Hippocampal formation (tissue), 2 donors: ENCODE measurements around the gene PRKRIP1.
"Not testable (repeated sequence)": the region's sequence is repeated elsewhere in the genome, so short reads cannot be mapped to it uniquely, and the experiment has no call there.

Experiments
- DNase-seq, 2 donors: peaks; one replicate each; lab custom pipeline; 2025; lab: John Stamatoyannopoulos, UW

PRKRIP1 gene

DNA sequence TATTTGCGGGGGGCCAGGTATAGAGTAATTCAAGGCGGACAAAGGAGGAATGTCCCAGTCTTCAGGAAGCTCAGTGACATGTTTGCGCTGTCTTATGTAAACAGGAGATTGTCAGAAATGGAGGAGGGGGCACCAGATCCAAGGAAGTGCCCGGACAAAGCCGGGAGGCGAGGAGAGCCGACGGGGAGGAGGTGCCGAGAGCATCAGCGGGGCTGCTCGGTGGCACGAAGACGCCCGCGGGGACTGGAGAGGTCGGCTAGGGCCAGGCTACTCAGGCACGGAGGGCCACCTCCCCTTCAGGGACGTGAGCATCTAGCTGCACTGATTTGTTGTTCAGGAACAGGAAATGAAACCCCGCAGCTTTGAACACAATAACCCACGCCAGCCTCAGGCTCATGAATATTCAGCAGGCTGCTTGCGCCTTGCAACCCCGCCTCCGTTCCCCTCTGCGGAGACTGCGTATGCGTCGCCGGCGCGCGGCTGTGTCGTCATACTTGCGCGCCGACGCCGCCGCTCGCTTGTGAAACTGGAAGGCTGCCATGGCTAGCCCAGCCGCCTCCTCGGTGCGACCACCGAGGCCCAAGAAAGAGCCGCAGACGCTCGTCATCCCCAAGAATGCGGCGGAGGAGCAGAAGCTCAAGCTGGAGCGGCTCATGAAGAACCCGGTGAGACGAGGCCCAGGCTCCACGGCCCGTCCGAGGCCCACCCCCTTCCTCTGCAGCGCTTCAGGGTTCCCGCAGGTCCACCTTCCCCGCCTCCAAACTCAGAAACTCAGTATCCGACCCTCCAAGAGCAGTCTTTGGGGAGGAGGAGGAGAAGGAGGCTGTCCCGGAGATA lies at the start of gene PRKRIP1:
Gene PRKRIP1 (plus strand): TSS at position 491 of the 837 bp plus-strand sequence. CDS start 49 bp downstream, at position 540.
- peak; percentile 83 to 90 for DNase-seq

DNA sequence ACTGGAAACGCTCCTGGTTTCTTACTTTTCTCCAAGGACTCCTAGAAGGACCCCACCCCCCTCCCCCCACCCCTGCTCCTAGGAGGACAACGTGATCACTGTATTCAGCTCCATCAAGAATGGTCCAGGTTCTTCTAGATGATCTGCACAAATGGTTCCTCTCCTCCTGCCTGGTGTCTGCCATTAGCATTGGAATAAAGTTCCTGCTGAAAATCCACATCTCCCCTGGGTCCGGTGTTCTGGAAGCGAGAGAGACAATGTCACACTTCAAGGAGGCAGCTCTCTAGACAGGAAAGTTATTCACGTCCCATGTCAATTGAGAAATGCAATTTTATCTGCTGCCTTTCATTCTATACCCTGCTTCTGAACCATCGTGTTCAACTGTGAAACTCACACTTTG lies 49.2 kb upstream of the PRKRIP1 start:
- DNase-seq: not testable (repeated sequence)

GRCh38 chr7:102356344-102356743 lies 39.8 kb upstream of the PRKRIP1 start, which contains the start of gene SPDYE6:
TSS of gene SPDYE6 (minus strand) at chr7:102356444. CDS start at chr7:102356023, 421 bp downstream.
- DNase-seq: not testable (repeated sequence)

DNA sequence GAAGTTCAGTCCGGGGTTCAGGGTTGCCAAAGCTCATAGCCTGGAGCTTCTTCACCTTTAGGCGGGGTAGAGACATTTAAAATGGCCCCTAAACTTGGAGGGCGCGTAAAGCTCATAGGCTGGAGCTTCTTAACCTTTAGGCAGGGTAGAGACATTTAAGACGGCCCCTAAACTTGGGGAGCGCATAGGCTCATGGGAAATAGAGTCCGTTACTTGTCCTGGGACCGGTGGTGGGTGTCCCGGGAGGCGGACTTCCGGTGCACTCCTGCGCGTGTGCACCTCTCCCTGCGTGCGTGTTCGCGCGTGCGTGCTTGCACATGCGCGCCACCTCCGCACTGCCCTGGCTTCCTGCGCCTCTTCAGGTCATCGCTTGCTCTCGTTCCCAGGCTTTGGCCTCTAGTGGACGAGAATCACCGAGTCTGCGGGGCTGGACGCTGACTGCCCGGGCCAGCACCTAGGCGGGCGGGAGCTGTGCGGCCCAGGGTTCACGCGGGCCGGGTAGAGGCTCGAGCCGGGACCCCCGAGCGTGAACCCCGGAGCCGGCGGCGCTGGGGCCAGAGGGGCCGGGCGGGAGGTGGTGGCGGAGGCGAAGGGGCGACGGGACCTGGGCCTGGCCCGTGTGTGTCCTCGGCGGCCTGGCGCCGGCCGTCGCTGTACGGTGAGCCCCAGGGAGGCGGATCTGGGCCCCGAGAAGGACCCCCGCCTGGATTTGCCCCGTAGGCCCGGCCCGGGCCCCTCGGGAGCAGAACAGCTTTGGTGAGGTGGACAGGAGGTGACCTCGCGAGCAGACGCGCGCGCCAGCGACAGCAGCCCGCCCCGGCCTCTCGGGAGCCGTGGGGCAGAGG lies 32.4 kb upstream of the PRKRIP1 start:
- peak; percentile 96 to 97 for DNase-seq

DNA sequence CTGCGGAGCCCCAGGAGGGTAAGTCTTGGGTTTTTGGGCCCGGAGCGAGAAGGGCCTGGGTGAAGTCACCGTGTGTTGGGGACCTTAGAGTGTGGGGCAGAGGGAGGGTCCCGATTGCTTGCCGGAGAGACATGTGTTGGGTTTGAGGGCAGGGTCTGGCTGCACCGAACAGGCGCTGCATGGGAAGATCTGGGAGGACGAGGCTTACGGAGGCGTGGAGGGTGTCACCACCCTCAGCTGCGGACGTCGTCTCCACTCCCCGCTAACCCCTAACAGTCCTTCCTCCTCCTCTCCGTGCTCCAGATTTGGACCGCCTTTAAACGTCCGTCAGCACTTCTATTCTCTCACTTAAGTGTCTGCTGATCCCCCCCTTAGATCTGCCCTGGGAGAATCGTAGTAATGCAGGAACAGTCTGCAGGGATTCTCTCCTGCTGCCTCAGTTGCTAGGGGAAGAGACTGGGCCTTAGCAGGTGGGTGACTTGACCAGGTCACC lies 31.7 kb upstream of the PRKRIP1 start:
- DNase-seq: not testable (repeated sequence)

- not testable (repeated sequence) for DNase-seq
These were observed 30.8 kb upstream of the PRKRIP1 start for GRCh38 chr7:102365390-102365789.

DNA sequence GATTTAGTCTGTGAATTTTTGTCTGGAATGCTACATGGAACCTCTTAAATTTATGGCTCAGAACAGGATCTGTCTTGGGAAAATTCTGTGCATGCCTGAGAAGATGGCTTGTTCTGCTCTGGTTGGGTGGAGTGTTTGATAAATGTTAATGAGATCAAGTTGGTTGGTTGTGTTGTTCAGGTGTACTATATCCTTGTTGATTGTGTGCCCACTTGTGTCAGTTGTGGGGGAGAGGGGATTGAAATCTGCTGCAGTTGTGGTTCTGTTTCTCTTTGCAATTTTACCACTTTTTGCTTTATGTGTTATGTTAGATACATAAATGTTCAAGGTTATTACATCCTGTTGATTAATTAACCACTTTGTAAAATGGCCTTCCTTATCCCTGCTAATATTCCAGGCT lies 26.1 kb upstream of the PRKRIP1 start:
- DNase-seq: not testable (repeated sequence)

DNA sequence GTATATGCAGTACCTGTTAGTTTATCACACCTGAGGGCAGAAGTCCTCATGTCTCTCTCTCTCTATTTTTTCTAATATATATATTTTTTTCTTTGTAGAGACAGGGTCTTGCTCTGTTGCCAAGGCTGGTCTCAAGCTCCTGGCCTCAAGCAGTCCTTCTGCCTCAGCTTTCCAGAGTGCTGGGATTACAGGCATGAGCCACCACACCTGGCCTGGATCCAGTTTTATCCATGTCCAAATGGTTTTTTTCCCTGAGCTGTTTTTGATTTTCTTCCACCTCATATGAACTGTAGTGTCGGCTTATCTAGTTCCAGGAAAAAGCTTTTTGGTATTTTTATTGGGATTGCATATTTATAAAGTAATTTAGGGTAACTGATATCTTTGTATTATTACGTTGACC lies 23.4 kb upstream of the PRKRIP1 start:
- DNase-seq: not testable (repeated sequence)

GRCh38 chr7:102376964-102377466 lies 19.1 kb upstream of the PRKRIP1 start:
- no peak for DNase-seq

DNA sequence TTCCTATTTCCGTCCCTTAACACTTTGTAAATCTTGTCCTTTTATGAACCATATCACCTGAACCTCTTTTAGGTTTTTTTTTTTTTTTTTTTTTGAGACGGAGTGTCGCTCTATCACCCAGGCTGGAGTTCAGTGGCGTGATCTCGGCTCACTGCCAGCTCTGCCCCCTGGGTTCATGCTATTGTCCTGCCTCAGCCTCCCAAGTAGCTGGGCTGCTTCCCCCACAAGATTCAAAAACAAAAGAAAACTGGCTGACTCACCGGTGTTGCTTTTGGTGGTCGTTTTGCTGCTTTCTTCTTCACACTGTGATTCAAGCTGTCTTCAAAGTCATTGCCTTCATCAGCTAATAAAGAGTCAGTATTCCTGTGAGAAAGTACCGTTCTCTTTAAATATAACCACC lies 15.3 kb upstream of the PRKRIP1 start:
- DNase-seq: not testable (repeated sequence)

DNA sequence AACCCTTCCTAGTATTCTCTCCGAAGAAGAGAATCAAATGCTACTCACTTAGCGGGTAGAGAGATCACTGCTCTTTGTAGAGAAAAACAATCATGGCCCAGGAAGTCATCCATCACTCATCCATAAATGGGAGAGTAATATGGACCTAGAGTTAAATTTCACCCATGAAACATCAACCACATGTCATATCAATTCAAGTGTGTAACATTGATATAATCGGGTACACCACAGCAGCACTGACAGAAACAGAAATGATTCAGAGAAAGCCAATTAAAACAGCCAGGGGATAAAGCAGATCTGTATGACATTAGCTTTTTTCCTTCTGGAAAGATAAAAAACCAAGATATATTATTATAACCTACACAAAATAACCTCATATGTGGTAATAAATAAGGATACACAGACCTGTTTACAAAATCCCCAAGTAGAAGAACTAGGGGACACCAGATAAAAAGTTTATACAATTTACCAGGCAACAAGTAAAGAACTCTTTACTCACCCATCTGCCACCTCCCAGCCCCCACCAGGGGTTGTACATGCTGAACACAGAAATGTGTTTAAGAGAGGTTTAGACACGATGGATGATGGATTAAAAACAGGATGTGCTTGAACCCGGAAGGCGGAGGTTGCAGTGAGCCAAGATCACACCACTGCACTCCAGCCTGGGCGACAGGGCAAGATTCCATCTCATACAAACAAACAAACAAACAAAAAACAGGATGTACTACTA lies 14.3 kb upstream of the PRKRIP1 start:
- DNase-seq: not testable (repeated sequence)

DNA sequence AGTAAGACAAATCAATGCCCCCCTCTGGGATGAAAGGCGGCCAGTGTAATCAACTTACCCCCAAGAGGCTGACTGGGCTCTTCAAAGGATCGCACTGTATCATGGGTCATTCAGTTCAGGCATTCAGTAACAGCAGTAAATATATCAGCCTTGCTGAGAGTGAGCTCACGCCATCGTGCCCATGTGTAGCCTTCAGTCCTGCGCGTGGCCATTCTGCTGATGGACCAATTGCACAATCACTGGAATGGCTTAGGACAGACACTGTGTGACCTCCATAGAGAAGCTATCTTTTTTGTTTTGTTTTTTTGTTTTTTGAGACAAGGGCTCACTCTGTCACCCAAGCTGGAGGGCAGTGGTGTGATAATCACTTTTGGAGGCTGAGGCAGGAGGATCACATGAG lies 9.1 kb upstream of the PRKRIP1 start:
- DNase-seq: no peak

DNA sequence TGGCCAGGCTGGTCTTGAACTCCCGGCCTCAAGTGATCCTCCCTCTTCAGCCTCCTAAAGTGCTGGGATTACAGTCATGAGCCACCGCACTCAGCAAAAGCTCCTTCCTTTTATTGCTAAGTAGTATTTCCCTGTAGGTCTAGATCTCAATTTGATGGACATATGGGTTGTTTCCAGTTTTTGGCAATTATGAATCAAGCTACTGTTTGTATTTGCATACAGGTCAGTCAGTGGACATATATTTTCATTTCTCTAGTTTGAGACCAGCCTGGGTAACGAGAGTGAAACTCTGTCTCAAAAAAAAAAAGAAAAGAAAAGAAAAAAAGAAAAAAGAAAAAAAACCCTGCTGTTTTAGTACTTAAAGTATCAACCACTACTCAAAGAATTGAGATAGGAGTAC lies 6.4 kb upstream of the PRKRIP1 start:
- DNase-seq: no peak

DNA sequence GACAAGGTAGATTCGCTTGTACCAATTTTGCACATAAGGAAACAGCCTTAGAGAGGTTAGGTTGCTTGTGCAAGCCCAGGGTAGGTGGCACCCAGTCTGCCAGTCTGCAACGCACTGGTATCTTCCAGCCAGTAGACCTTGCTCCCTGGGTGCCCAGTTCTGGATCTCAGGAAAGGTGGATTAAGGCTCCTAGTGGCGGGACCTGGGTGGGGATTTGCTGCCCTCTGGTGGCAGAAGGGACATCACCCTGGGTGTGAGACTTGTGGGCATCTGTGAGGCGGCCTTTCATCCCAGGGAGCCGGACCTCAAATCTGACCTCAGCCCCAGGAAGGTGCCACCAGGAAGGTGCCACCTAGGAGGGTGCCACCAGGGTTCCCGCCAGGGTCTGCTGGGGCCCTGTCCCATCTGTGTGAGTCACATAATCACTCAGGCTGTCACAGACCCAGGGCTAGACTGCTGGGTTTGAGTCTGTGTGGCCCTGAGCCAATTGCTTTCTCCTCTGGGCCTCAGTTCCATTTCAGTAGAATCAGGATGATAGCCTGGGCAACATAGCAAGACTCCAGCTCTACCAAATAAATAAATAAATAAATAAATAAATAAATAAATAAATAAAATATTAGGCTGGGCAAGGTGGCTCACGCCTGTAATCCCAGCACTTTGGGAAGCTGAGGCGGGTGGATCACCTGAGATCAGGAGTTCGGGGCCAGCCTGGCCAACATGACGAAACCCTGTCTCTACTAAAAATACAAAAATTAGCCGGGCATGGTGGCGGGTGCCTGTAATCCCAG lies 5.3 kb upstream of the PRKRIP1 start:
- peak; percentile 41 to 75 for DNase-seq

DNA sequence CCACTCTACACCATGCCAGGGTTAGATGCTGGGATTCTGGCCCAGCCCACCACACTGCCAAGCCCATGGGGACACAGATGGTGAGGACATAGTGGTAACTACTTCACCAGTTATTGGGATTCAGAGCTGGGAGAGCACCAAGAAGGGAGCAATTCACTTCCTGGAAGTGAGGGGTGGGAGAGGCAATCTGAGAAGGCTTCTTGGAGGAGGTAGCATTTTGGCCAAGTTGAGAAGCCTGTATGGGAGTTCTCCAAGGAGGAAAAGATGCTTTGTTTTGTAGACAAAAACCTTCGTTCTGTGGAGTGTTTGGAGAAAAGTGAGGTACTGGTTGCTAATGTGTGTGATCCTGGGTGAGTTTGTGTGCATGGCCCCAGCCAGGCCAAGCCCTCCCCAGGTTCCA lies 3.8 kb upstream of the PRKRIP1 start:
- no peak for DNase-seq

- no peak for DNase-seq
These were observed 2.7 kb upstream of the PRKRIP1 start for GRCh38 chr7:102393467-102393866.

DNA sequence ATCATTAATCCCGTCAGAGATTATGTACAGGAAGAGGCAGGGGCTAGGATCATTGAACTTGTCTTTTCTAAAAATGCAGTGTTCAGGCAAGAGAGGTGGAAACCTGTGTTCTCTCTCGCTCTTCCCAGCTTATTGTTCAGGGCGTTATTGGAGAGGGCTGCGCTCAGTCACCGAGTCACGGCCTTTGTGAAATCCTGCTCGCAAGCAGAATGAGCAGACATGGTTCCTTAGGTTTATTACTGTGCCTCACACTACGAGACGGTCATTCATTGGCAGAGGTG lies 631 bp upstream of the PRKRIP1 start:
- no peak for DNase-seq

- DNase-seq: no peak
These were observed 502 bp downstream of the PRKRIP1 start for GRCh38 chr7:102396710-102397019.

GRCh38 chr7:102398543-102398942 lies 2.4 kb downstream of the PRKRIP1 start:
- no peak for DNase-seq

DNA sequence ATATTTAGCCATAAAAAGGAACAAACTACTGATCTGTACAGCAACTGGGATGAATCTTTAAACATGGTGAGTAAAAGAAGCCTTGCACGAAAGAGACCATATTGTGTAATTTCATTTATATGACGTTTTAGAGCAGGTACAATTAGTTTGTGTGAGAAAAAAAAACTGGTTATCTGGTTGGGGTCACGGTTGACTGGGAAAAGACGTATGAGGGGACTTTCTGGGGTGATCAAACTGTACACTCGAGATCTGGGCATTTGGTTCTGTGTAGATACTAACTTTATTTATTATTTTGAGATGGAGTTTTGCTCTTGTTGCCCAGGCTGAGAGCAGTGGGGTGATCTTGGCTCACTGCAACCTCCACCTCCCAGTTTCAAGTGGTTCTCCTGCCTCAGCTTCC lies 4.2 kb downstream of the PRKRIP1 start:
- no peak for DNase-seq

DNA sequence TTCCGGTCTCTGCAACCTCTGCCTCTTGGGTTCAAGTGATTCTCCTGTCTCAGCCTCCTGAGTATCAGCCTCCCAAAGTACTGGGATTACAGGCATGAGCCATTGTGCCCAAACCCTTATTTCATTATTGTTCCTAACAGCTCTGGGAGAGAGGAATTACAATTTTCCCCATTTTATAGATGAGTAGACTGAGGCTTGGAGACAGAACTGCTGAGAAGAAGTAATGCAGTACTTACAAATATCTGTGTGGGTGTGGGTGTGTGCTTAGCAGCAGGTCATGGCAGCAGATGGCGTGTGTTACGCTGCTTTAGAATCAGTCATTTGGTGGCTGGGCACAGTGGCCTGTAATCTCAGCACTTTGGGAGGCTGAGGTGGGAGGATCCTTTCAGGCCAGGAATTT lies 7.4 kb downstream of the PRKRIP1 start:
- DNase-seq: no peak
